ENCODE results near the gene GAS6.

GRCh38 chr13:113803409-113804016 is 60.4 kb downstream of the GAS6 start:
- TF ChIP-seq CTCF (conservative IDR thresholded peaks at IDR 0.05; ENCODE audit: low read depth, low read length), result no peak
- no peak for TF ChIP-seq EZH2 (IDR thresholded peaks at IDR 0.05; ENCODE audit: low read length, unreplicated experiment)
